HAP-1 (cell line): ENCODE measurements around the gene CBX8.
A peak's percentile ranks its signal among the peaks of the same experiment; 100 is the strongest.

Source experiments
- DNase-seq, 2 experiments: peaks; one replicate each; pipeline ENCODE4 v3.0.0-alpha.2; 2016 to 2020; ENCODE audit warnings: low spot score in 2 of 2
- H3K27me3 ChIP-seq: fragments of 250-450 bp; sonication (Bioruptor Pico); 2 replicates; pipeline ENCODE4 v1.5.1; 2020; ENCODE audit warnings: low read depth, mild to moderate bottlenecking, moderate library complexity
- H3K36me3 ChIP-seq: fragments of 250-450 bp; sonication (Bioruptor Pico); replicated peaks from 2 replicates; pipeline ENCODE4 v1.5.1; 2020; ENCODE audit warnings: mild to moderate bottlenecking
- H3K4me1 ChIP-seq: fragments of 250-450 bp; sonication (Bioruptor Pico); 2 replicates; pipeline ENCODE4 v1.5.1; 2020; ENCODE audit warnings: mild to moderate bottlenecking
- H3K4me3 ChIP-seq: fragments of 250-450 bp; sonication (Bioruptor Pico); 2 replicates; pipeline ENCODE4 v1.5.1; 2020; ENCODE audit warnings: mild to moderate bottlenecking, moderate library complexity
- H3K9me3 ChIP-seq: fragments of 250-450 bp; sonication (Bioruptor Pico); 2 replicates; pipeline ENCODE4 v1.5.1; 2020; ENCODE audit warnings: mild to moderate bottlenecking, moderate library complexity
- in situ Hi-C: fragments of 300-500 bp; cut with MboI; formaldehyde crosslinking; loops from 3 replicates; pipeline ENCODE4 v1.14.3; 2020; ENCODE audit warnings: low sequenced_read_pairs, inconsistent platforms, mixed read lengths

The CBX8 gene

GRCh38 chr17:79796763-79797491, at the start of gene CBX8:
Gene CBX8, minus strand, starts transcription at chr17:79797077. Its CDS starts 79 bp downstream, at chr17:79796998.
- in situ Hi-C loops: no loop called here
- H3K9me3 ChIP-seq: no peaks in the 10 kb centered on the region
- H3K4me3 ChIP-seq: peak within 1 kb of the TSS; percentile 83
- H3K27me3 ChIP-seq: no peaks in the 10 kb centered on the region
- H3K36me3 ChIP-seq: peaks cover 13% of the 10 kb centered on the region
- H3K4me1 ChIP-seq: peaks cover 25% of the 10 kb centered on the region
- peak; percentile 98 to 100 for DNase-seq

GRCh38 chr17:79845601-79845949, 48.7 kb upstream of the CBX8 start:
- Histone ChIP-seq H3K27me3 (no peaks in the 10 kb centered on the region), H3K9me3 (no peaks in the 10 kb centered on the region), H3K4me3 (no peak overlapping the region), H3K4me1 (peaks cover 6% of the 10 kb centered on the region), H3K36me3 (no peaks in the 10 kb centered on the region)
- in situ Hi-C loops: no loop called here
- no peak for DNase-seq

- H3K27me3 ChIP-seq: no peaks in the 10 kb centered on the region
- H3K4me3 ChIP-seq: peak overlapping the region; percentile 20
- peak; percentile 37 to 78 for DNase-seq
- no peaks in the 10 kb centered on the region for H3K36me3 ChIP-seq
- no peaks in the 10 kb centered on the region for H3K9me3 ChIP-seq
- peaks cover 6% of the 10 kb centered on the region for H3K4me1 ChIP-seq
- in situ Hi-C loops: no loop called here
Observed at GRCh38 chr17:79844869-79845600, 48.2 kb upstream of the CBX8 start.

- no peak for DNase-seq
- in situ Hi-C loops: no loop called here
- Histone ChIP-seq H3K27me3 (no peaks in the 10 kb centered on the region), H3K4me1 (peaks cover 6% of the 10 kb centered on the region), H3K36me3 (no peaks in the 10 kb centered on the region), H3K9me3 (no peaks in the 10 kb centered on the region), H3K4me3 (no peak overlapping the region)
Observed at GRCh38 chr17:79843816-79844800, 47.2 kb upstream of the CBX8 start.

GRCh38 chr17:79843474-79843815, 46.6 kb upstream of the CBX8 start:
- peaks cover 6% of the 10 kb centered on the region for H3K4me1 ChIP-seq
- in situ Hi-C loops: no loop called here
- H3K27me3 ChIP-seq: no peaks in the 10 kb centered on the region
- no peaks in the 10 kb centered on the region for H3K36me3 ChIP-seq
- no peak overlapping the region for H3K4me3 ChIP-seq
- no peaks in the 10 kb centered on the region for H3K9me3 ChIP-seq
- no peak for DNase-seq

- peaks cover 6% of the 10 kb centered on the region for H3K4me1 ChIP-seq
- H3K36me3 ChIP-seq: no peaks in the 10 kb centered on the region
- H3K4me3 ChIP-seq: no peak overlapping the region
- no peaks in the 10 kb centered on the region for H3K9me3 ChIP-seq
- no peaks in the 10 kb centered on the region for H3K27me3 ChIP-seq
- in situ Hi-C loops: no loop called here
- no peak for DNase-seq
Observed at GRCh38 chr17:79842656-79843473, 46.0 kb upstream of the CBX8 start.

GRCh38 chr17:79842136-79842655, 45.3 kb upstream of the CBX8 start:
- H3K27me3 ChIP-seq: no peaks in the 10 kb centered on the region

GRCh38 chr17:79841369-79842135, 44.7 kb upstream of the CBX8 start:
- H3K27me3 ChIP-seq: no peaks in the 10 kb centered on the region
- H3K4me1 ChIP-seq: peaks cover 14% of the 10 kb centered on the region
- in situ Hi-C loops: no loop called here
- peaks cover 7% of the 10 kb centered on the region for H3K36me3 ChIP-seq
- DNase-seq: no peak
- H3K4me3 ChIP-seq: no peak overlapping the region
- no peaks in the 10 kb centered on the region for H3K9me3 ChIP-seq

More at GRCh38 chr17:79842136-79842655, 45.3 kb upstream of the CBX8 start:
- in situ Hi-C loops: no loop called here
- Histone ChIP-seq H3K4me1 (peaks cover 8% of the 10 kb centered on the region), H3K9me3 (no peaks in the 10 kb centered on the region), H3K4me3 (no peak overlapping the region), H3K36me3 (peaks cover under 1% of the 10 kb centered on the region; the same call in 1 of the 2 replicates)
- no peak for DNase-seq

GRCh38 chr17:79840989-79841286, 44.1 kb upstream of the CBX8 start:
- H3K27me3 ChIP-seq: no peaks in the 10 kb centered on the region
- H3K4me1 ChIP-seq: peaks cover 20% of the 10 kb centered on the region
- H3K4me3 ChIP-seq: no peak overlapping the region
- no peak for DNase-seq
- H3K9me3 ChIP-seq: no peaks in the 10 kb centered on the region
- H3K36me3 ChIP-seq: peaks cover 10% of the 10 kb centered on the region
- in situ Hi-C loops: no loop called here

GRCh38 chr17:79840269-79840988, 43.6 kb upstream of the CBX8 start:
- Histone ChIP-seq H3K4me3 (peak overlapping the region; percentile 46; the same call in 1 of the 2 replicates), H3K9me3 (no peaks in the 10 kb centered on the region), H3K27me3 (no peaks in the 10 kb centered on the region), H3K4me1 (peaks cover 23% of the 10 kb centered on the region), H3K36me3 (peaks cover 11% of the 10 kb centered on the region)
- no peak for DNase-seq
- in situ Hi-C loops: no loop called here

GRCh38 chr17:79839356-79840268, 42.7 kb upstream of the CBX8 start, which contains the start of gene CBX4:
Gene CBX4, minus strand, starts transcription at chr17:79839440. Its CDS starts 189 bp downstream, at chr17:79839251.
- DNase-seq: peak; percentile 91 to 98
- peaks cover 19% of the 10 kb centered on the region for H3K36me3 ChIP-seq
- H3K4me3 ChIP-seq: peak within 1 kb of the TSS; percentile 64
- no peaks in the 10 kb centered on the region for H3K27me3 ChIP-seq
- H3K4me1 ChIP-seq: peaks cover 17% of the 10 kb centered on the region
- no peaks in the 10 kb centered on the region for H3K9me3 ChIP-seq
- in situ Hi-C loops: no loop called here
